Progenitor cell of endocrine pancreas (in vitro differentiated cells): ENCODE results near the gene ATP2C1. TPM values are rescaled to one million over a fixed set of nuclear protein-coding genes. Genes with fewer than 3 reads are reported as not detected.
"Not testable (repeated sequence)": the region's sequence is repeated elsewhere in the genome, so short reads cannot be mapped to it uniquely, and the experiment has no call there.

Experiments used
- DNase-seq: peaks from one replicate; pipeline ENCODE4 v3.0.0; 2021; ENCODE audit warnings: low spot score; ENCODE audit not compliant: unreplicated experiment
- H3K27ac Mint-ChIP-seq: 2 replicates; pipeline ENCODE4 v1.8.0; 2021; ENCODE audit warnings: mild to moderate bottlenecking, moderate library complexity, mixed read lengths
- H3K27me3 Mint-ChIP-seq: 2 replicates; pipeline ENCODE4 v1.8.0; 2021; ENCODE audit warnings: mixed read lengths
- H3K36me3 Mint-ChIP-seq: 2 replicates; pipeline ENCODE4 v1.8.0; 2022; ENCODE audit warnings: mixed read lengths; ENCODE audit not compliant: insufficient read depth
- H3K4me1 Mint-ChIP-seq: 2 replicates; pipeline ENCODE4 v1.8.0; 2021; ENCODE audit warnings: low read depth, mixed read lengths
- H3K4me3 Mint-ChIP-seq: 2 replicates; pipeline ENCODE4 v1.8.0; 2021; ENCODE audit warnings: low read depth, mild to moderate bottlenecking, moderate library complexity, mixed read lengths
- H3K9me3 Mint-ChIP-seq: 2 replicates; pipeline ENCODE4 v1.8.0; 2021; ENCODE audit warnings: low read depth, mixed read lengths
- CTCF ChIP-seq: fragments of 200-600 bp; sonication (generic); IDR thresholded peaks from one replicate; pipeline ENCODE4 v1.5.0; 2021; ENCODE audit warnings: antibody characterized with exemption, mild to moderate bottlenecking; ENCODE audit not compliant: unreplicated experiment
- total RNA-seq: library from RNA; stranded (reverse); gene quantifications from 2 replicates; pipeline ENCODE4 v1.2.1, GENCODE V29; 2021

ATP2C1 gene
- total RNA-seq, 1 donor from 2014 or later, result 83.5 TPM

- Mint-ChIP-seq H3K4me1 (peaks cover 5% of the 10 kb centered on the region), H3K9me3 (no peaks in the 10 kb centered on the region), H3K4me3 (no peak overlapping the region), H3K27ac (peak overlapping the region; percentile 82), H3K36me3 (peaks cover 28% of the 10 kb centered on the region), H3K27me3 (no peaks in the 10 kb centered on the region)
- no peak for TF ChIP-seq CTCF
- DNase-seq, result no peak
These were observed 74.3 kb downstream of the ATP2C1 start for GRCh38 chr3:130968221-130968620.

- Mint-ChIP-seq H3K4me3 (no peak overlapping the region), H3K9me3 (no peaks in the 10 kb centered on the region), H3K4me1 (peaks cover 5% of the 10 kb centered on the region), H3K27me3 (no peaks in the 10 kb centered on the region), H3K27ac (peak overlapping the region; percentile 4), H3K36me3 (peaks cover 25% of the 10 kb centered on the region)
- DNase-seq, result no peak
- no peak for TF ChIP-seq CTCF
These were observed 75.7 kb downstream of the ATP2C1 start for GRCh38 chr3:130969621-130970020.

DNA sequence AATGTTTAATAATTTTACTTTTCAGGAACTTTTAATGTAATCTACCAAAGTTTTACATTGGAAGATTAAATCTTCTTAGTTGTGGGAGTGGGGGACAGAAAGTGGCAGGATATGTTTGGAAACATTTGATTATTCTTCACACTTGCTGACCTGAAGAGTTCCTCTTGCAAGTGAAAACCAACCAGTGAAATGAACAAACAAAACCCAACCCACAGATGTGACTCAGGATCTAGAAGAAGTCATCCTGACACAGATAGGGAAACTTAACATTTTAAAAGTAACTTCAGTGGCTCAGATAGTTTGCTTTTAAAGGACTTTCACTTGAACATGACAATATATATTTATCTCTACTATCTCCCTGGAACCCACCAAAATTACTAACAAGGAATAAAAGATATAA, 77.3 kb downstream of the ATP2C1 start:
- Mint-ChIP-seq H3K27ac (no peak overlapping the region), H3K27me3 (no peaks in the 10 kb centered on the region), H3K9me3 (no peaks in the 10 kb centered on the region), H3K36me3 (peaks cover 18% of the 10 kb centered on the region), H3K4me1 (peaks cover 5% of the 10 kb centered on the region), H3K4me3 (no peak overlapping the region)
- no peak for DNase-seq
- no peak for TF ChIP-seq CTCF

DNA sequence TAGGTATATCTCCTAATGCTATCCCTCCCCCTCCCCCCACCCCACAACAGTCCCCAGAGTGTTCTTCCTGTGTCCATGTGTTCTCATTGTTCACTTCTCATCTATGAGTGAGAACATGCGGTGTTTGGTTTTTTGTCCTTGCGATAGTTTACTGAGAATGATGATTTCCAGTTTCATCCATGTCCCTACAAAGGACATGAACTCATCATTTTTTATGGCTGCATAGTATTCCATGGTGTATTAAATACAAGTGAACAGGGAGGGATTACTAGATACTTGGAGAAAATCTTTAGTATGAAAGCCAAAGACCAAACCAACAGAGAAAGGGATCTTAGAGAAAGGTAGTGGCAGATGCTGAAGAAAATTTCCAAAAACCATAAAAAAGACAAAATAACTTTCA, 78.7 kb downstream of the ATP2C1 start:
- H3K9me3 Mint-ChIP-seq, H3K4me3 Mint-ChIP-seq, H3K27ac Mint-ChIP-seq, H3K4me1 Mint-ChIP-seq, H3K27me3 Mint-ChIP-seq, DNase-seq: not testable (repeated sequence)
- H3K36me3 Mint-ChIP-seq, result peaks cover 15% of the 10 kb centered on the region

DNA sequence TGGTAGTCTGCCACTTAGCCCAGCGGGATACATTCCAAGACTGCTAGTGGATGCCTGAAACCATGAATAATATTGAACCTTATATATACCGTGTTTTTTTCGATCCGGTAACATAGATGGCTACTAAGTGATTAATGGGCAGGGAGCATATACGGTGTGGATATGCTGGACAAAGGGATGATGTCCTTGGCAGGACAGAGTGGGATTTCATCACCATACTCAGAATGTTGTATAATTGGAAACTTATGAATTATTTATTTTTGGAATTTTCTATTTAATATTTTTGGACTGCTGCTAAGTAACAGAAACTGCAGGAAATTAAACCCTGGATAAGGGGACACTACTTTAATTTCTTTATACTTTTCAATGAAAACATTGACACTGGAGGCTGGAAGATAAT, 79.5 kb downstream of the ATP2C1 start:
- H3K27me3 Mint-ChIP-seq, result no peaks in the 10 kb centered on the region
- H3K27ac Mint-ChIP-seq, result no peak overlapping the region
- no peaks in the 10 kb centered on the region for H3K4me1 Mint-ChIP-seq

More for the DNA sequence above, 79.5 kb downstream of the ATP2C1 start:
- Mint-ChIP-seq H3K36me3 (peaks cover 13% of the 10 kb centered on the region), H3K9me3 (no peaks in the 10 kb centered on the region), H3K4me3 (no peak overlapping the region)
- no peak for DNase-seq
- no peak for TF ChIP-seq CTCF
